ENCODE results near the gene ADAMTS18. TPM values are rescaled to one million over a fixed set of nuclear protein-coding genes. Genes with fewer than 3 reads are reported as not detected.

ADAMTS18 gene
- total RNA-seq, 1 donor: 0.27 TPM

DNA sequence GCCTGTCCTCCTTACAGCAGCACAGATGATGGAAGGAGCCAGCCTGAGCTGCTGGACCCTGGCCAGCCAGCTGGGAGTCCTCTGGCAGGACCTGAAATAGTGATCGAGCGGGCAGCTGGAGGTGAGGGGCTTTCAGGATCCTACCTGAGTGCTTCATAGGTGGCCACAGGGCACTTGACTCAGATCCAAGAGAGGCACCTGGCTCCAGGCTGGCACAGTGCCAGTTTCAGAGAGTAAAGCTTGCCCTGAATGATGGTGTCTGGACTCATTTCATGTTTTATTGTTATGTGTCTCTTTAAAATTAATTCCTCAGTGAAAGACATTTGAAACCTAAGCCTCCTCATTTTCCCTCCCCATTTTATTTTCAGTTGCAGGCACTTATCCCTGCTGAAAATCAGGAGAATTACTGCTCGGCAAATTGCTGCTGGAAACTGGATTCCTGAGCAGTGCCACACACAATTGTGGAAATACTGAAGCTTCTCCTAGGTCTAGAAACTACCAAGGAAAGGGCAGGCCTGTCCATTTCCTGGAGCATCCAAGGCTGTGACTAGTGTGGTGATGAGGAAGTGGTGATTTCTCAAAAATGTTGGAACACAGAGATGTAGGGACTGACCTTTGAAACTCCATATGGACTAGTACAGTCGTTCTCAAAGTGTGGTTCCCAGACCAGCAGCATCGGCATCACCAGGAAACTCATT is 16.1 kb upstream of the ADAMTS18 start:
- no peak overlapping the region for H3K4me3 ChIP-seq (ENCODE audit: low read depth, low read length)
- TF ChIP-seq, protein P1, sequence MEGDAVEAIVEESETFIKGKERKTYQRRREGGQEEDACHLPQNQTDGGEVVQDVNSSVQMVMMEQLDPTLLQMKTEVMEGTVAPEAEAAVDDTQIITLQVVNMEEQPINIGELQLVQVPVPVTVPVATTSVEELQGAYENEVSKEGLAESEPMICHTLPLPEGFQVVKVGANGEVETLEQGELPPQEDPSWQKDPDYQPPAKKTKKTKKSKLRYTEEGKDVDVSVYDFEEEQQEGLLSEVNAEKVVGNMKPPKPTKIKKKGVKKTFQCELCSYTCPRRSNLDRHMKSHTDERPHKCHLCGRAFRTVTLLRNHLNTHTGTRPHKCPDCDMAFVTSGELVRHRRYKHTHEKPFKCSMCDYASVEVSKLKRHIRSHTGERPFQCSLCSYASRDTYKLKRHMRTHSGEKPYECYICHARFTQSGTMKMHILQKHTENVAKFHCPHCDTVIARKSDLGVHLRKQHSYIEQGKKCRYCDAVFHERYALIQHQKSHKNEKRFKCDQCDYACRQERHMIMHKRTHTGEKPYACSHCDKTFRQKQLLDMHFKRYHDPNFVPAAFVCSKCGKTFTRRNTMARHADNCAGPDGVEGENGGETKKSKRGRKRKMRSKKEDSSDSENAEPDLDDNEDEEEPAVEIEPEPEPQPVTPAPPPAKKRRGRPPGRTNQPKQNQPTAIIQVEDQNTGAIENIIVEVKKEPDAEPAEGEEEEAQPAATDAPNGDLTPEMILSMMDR (IDR thresholded peaks at IDR 0.05; ENCODE audit: insufficient read depth, low read length): no peak
- DNase-seq (ENCODE audit: low read depth): no peak

DNA sequence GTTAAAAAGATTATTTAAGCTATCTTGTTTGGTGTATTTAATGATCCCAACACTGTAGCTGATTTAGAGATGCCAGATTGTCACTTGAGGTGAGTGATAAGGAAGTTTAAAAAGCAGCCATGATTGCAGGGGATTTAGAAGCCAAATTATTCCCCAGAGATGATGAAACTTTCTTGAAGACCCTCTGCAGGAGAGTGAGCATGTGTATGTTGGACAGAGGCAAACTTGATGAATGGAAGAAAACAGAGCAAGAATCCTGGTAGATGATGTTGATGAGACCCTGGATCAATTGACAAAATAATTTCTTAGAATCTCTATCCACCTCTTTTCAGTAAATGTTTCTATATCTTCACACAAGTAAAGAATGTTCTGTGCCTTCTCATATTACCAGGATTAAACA is 14.4 kb upstream of the ADAMTS18 start:
- DNase-seq (ENCODE audit: low read depth): no peak
- TF ChIP-seq, protein P1 (IDR thresholded peaks at IDR 0.05; ENCODE audit: insufficient read depth, low read length): no peak
- no peak overlapping the region for H3K4me3 ChIP-seq (ENCODE audit: low read depth, low read length)

DNA sequence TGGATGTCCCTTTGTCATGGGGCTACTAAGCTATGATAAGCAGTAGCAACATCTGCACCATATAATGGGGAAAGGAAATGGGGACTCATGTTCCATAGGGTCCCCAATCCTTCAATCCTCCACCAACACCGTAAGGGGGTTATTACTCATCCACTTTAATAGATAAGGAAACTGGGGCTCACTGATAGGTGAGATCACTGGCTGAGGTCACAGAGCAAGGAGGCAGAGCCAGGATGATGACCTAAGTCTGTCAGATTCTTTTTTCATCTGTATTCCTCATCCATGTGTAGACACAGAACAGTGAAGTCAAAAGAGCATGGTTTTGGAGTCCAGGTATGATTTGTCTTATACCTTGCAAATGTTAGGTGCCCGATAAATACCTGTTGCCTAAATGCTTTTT is 10.5 kb upstream of the ADAMTS18 start:
- no peak for DNase-seq (ENCODE audit: low read depth)
- H3K4me3 ChIP-seq (ENCODE audit: low read depth, low read length): no peak overlapping the region
- TF ChIP-seq, protein P1 (IDR thresholded peaks at IDR 0.05; ENCODE audit: insufficient read depth, low read length): no peak

- DNase-seq (ENCODE audit: low read depth): no peak
- H3K4me3 ChIP-seq (ENCODE audit: low read depth, low read length): no peak overlapping the region
- TF ChIP-seq, protein P1 (IDR thresholded peaks at IDR 0.05; ENCODE audit: insufficient read depth, low read length): no peak
Observed at GRCh38 chr16:77444147-77444460, 9.3 kb upstream of the ADAMTS18 start.

DNA sequence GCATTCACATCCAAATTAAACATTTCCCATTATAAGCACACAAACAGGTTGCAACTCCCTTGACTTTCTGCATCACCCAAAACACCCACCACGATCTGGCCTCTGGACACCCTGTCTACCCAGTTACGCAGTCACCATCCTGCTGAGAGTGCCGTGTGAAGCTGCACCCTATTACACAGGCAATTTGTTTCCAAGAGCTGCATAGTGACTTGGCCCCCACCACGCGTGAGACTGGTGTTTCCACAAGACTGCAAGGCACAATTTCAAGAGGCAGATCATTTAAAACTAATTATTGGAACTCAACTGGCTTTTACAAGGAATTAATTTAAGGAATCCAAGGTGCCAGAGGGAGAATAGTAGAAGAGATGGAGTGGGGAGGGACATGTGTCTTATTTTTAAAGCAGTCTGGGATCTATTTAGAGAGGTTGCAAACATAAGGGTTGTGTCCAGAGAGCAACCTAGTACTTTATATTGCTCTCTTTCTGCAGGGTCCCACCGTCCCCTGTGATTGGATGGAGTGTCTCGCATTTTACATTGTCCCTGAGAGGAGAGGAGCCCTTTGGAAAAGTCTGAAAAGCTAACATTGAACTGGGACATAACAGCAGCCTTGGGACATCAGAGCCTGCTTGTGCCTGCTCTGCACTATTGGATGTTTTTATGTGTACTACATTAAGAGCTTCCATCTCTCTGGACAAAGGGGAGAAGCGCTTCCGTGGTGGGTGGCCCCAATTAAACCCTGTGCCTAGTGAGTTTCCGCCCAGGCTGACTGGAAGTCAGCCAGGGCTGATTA is 8.7 kb upstream of the ADAMTS18 start:
- TF ChIP-seq, protein P1 (IDR thresholded peaks at IDR 0.05; ENCODE audit: insufficient read depth, low read length): no peak
- H3K4me3 ChIP-seq (ENCODE audit: low read depth, low read length): no peak overlapping the region
- DNase-seq (ENCODE audit: low read depth): no peak

DNA sequence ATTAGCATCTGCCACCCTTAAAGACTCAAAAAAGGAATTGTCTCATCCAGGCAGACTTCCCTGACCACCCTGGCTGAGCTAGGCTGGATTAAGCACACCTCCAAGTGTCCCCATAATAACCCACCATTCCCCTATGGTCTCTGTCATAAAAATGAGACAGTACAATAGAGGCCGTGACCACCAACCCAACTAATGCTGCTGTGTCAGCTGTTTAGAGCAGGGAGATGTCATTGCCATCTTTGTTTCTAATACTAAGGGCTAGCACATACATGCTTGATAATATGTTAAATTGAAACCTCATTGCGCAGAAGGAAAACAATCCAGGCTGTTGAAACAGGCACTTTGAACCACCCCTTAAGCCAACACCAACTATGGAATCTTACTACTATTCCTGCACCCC is 7.2 kb upstream of the ADAMTS18 start:
- no peak for DNase-seq (ENCODE audit: low read depth)
- TF ChIP-seq, protein P1 (IDR thresholded peaks at IDR 0.05; ENCODE audit: insufficient read depth, low read length): no peak
- H3K4me3 ChIP-seq (ENCODE audit: low read depth, low read length): no peak overlapping the region

Data from fibroblast of the aortic adventitia (primary cell).